Measurements from ENCODE around the gene RBP4. TPM values are rescaled to one million over a fixed set of nuclear protein-coding genes. Genes with fewer than 3 reads are reported as not detected.
A peak's percentile ranks its signal among the peaks of the same experiment; 100 is the strongest.

RBP4 gene
- polyA plus RNA-seq, 1 of the 3 experiments (the other 2 are of a cell fraction), result not detected

- peaks cover 17% of the 10 kb centered on the region; the same call in 1 of the 2 replicates for H3K27me3 ChIP-seq (ENCODE audit: insufficient read depth)
- H3K79me2 ChIP-seq (ENCODE audit: insufficient read depth), result no peaks in the 10 kb centered on the region
- no peaks in the 10 kb centered on the region for H3F3A ChIP-seq (replicated peaks; ENCODE audit: insufficient read depth)
- H4K20me1 ChIP-seq (ENCODE audit: insufficient read depth), result no peaks in the 10 kb centered on the region
- H3K9ac ChIP-seq, result no peak overlapping the region
- WGBS (ENCODE audit: low lambda C conversion rate), result 75% methylated on average over 7 of the region's 7 CpGs
- no peak for TF ChIP-seq FOXM1 (IDR thresholded peaks at IDR 0.05; ENCODE audit: low read depth)
- TF ChIP-seq, protein P1, sequence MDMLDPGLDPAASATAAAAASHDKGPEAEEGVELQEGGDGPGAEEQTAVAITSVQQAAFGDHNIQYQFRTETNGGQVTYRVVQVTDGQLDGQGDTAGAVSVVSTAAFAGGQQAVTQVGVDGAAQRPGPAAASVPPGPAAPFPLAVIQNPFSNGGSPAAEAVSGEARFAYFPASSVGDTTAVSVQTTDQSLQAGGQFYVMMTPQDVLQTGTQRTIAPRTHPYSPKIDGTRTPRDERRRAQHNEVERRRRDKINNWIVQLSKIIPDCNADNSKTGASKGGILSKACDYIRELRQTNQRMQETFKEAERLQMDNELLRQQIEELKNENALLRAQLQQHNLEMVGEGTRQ (IDR thresholded peaks at IDR 0.05; ENCODE audit: borderline replicate concordance, low read depth, low read length), result no peak
- TF ChIP-seq, protein P2, sequence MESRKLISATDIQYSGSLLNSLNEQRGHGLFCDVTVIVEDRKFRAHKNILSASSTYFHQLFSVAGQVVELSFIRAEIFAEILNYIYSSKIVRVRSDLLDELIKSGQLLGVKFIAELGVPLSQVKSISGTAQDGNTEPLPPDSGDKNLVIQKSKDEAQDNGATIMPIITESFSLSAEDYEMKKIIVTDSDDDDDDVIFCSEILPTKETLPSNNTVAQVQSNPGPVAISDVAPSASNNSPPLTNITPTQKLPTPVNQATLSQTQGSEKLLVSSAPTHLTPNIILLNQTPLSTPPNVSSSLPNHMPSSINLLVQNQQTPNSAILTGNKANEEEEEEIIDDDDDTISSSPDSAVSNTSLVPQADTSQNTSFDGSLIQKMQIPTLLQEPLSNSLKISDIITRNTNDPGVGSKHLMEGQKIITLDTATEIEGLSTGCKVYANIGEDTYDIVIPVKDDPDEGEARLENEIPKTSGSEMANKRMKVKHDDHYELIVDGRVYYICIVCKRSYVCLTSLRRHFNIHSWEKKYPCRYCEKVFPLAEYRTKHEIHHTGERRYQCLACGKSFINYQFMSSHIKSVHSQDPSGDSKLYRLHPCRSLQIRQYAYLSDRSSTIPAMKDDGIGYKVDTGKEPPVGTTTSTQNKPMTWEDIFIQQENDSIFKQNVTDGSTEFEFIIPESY (IDR thresholded peaks at IDR 0.05; ENCODE audit: borderline replicate concordance, low read depth), result no peak
- no peak for TF ChIP-seq EZH2phosphoT487 (IDR thresholded peaks at IDR 0.05; ENCODE audit: borderline replicate concordance, low read depth)
- TF ChIP-seq SIN3A (IDR thresholded peaks at IDR 0.05; ENCODE audit: borderline replicate concordance, low read depth, low read length), result no peak
- no peak for TF ChIP-seq NFIC (IDR thresholded peaks at IDR 0.05; ENCODE audit: borderline replicate concordance)
- no peak for TF ChIP-seq RAD21 (IDR thresholded peaks at IDR 0.05; ENCODE audit: low read length)
- no peak for TF ChIP-seq RCOR1 (IDR thresholded peaks at IDR 0.05; ENCODE audit: low read length)
- TF ChIP-seq RXRA (IDR thresholded peaks at IDR 0.05; ENCODE audit: borderline replicate concordance, low read depth), result no peak
- no peak for TF ChIP-seq YY1 (IDR thresholded peaks at IDR 0.05; ENCODE audit: low read depth)
- TF ChIP-seq CHD2 (IDR thresholded peaks at IDR 0.05; ENCODE audit: low read length, partially characterized antibody), result no peak
- TF ChIP-seq RFX5 (IDR thresholded peaks at IDR 0.05; ENCODE audit: low read length), result no peak
- no peaks in the 10 kb centered on the region for H3K36me3 ChIP-seq (replicated peaks in 1 of 2; ENCODE audit: control insufficient read depth in 1 of 2, insufficient read depth in 2 of 2, low read length in 1 of 2)
- CTCF ChIA-PET, result no interaction called here
- H3K9me2 ChIP-seq, result no peaks in the 10 kb centered on the region
- no peak overlapping the region for H3K27ac ChIP-seq (ENCODE audit: low read depth in 2 of 2, low read length in 1 of 2)
- H3K4me1 ChIP-seq (ENCODE audit: control insufficient read depth in 1 of 2, insufficient read depth in 2 of 2, low read depth in 1 of 2, low read length in 1 of 2), result no peaks in the 10 kb centered on the region
- POLR2A ChIA-PET, result no interaction called here
- no peak overlapping the region for H3K4me2 ChIP-seq
- no peak overlapping the region for H3K4me3 ChIP-seq (ENCODE audit: low read depth in 2 of 2, low read length in 1 of 2)
- no peaks in the 10 kb centered on the region for H3K9me3 ChIP-seq
- DNase-seq, result no peak
- H2AFZ ChIP-seq (ENCODE audit: low read depth), result no peak overlapping the region
These were observed 38.8 kb upstream of the RBP4 start for GRCh38 chr10:93639791-93640190.

DNA sequence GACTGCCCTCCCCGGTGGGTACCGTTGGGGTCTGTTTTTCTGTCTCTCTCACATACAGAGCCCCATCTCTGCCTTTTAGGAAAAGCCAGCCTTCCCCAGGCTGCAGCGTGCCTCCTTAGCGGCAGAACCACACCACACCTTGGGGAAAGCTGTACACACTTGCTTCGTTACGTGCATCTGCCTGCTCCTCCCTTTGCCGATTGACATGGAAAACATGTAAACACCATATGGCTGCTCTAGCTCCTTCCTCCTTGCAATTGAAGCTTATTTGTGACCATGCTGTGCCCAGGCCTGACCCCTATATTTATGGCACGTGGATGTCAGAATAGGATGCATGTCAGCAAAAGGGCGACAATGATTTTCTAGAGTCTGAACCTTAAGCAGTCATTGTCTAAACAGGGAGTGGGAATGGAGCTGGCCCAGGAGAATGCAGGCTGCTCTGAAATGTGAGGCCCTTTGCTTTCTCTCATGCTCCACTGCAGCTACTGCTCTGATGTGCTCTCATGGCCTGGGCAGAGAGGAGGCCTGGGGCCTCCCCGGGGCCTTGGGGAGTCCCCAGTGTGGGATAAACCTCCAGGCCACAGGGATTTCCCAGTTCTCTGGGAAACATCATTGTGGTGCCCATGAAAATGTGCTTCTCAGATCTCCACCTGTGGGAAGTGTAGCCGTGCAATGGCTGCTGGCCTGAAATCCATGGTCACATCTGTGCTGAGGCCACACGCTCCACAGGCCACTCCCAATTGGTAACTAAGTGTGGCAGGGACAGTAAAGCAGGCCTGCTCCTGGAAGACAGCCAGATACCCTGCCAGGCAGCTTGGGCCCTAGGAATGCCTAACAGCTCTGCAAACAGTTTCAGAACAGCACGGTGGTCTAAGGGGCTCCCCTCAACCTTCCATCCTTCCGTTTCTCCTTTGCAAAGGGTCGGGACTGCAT, 29.9 kb upstream of the RBP4 start:
- POLR2A ChIA-PET, result no interaction called here
- TF ChIP-seq EP300 (IDR thresholded peaks at IDR 0.05; ENCODE audit: borderline replicate concordance in 1 of 2, low read depth in 1 of 2, low read length in 1 of 2) (no peak), RFX5 (IDR thresholded peaks at IDR 0.05; ENCODE audit: low read length) (no peak), RAD21 (IDR thresholded peaks at IDR 0.05; ENCODE audit: low read length) (no peak), FOXM1 (IDR thresholded peaks at IDR 0.05; ENCODE audit: low read depth) (no peak), CHD2 (IDR thresholded peaks at IDR 0.05; ENCODE audit: low read length, partially characterized antibody) (no peak), TAF1 (IDR thresholded peaks at IDR 0.05; ENCODE audit: borderline replicate concordance, low read depth, low read length) (no peak), MXI1 (IDR thresholded peaks at IDR 0.05; ENCODE audit: low read depth, low read length) (no peak), YY1 (IDR thresholded peaks at IDR 0.05; ENCODE audit: low read depth) (no peak), POLR2AphosphoS5 (IDR thresholded peaks at IDR 0.05; ENCODE audit: low read depth, low read length) (no peak), SIN3A (IDR thresholded peaks at IDR 0.05; ENCODE audit: borderline replicate concordance, low read depth, low read length) (no peak), NFIC (IDR thresholded peaks at IDR 0.05; ENCODE audit: borderline replicate concordance) (no peak), ELF1 (IDR thresholded peaks at IDR 0.05) (no peak), TEAD4 (IDR thresholded peaks at IDR 0.05; ENCODE audit: borderline replicate concordance, insufficient read depth) (no peak), GABPA (IDR thresholded peaks at IDR 0.05; ENCODE audit: low read depth) (no peak), GATA2 (CRISPR knock-in tag; IDR thresholded peaks at IDR 0.05) (no peak)
- TF ChIP-seq, protein P1 (IDR thresholded peaks at IDR 0.05; ENCODE audit: borderline replicate concordance, low read depth, low read length), result no peak
- TF ChIP-seq, protein P3, sequence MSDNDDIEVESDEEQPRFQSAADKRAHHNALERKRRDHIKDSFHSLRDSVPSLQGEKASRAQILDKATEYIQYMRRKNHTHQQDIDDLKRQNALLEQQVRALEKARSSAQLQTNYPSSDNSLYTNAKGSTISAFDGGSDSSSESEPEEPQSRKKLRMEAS (IDR thresholded peaks at IDR 0.05; ENCODE audit: low read depth), result no peak

More for the DNA sequence above, 29.9 kb upstream of the RBP4 start:
- H4K20me1 ChIP-seq (ENCODE audit: insufficient read depth), result no peaks in the 10 kb centered on the region
- CTCF ChIA-PET, result no interaction called here
- no peak overlapping the region for H3K4me2 ChIP-seq
- DNase-seq, result peak; percentile 29
- no peaks in the 10 kb centered on the region for H3F3A ChIP-seq (replicated peaks; ENCODE audit: insufficient read depth)
- H3K9me2 ChIP-seq, result no peaks in the 10 kb centered on the region
- H2AFZ ChIP-seq (ENCODE audit: low read depth), result no peak overlapping the region
- H3K4me1 ChIP-seq (ENCODE audit: control insufficient read depth in 1 of 2, insufficient read depth in 2 of 2, low read depth in 1 of 2, low read length in 1 of 2), result peaks cover 0 to 5% of the 10 kb centered on the region in 2 experiments; a peak in 1 of 4 replicates
- 67% methylated on average over 13 of the region's 15 CpGs for WGBS (ENCODE audit: low lambda C conversion rate)
- no peak overlapping the region for H3K9ac ChIP-seq
- H3K27ac ChIP-seq (ENCODE audit: low read depth in 2 of 2, low read length in 1 of 2), result no peak overlapping the region
- H3K79me2 ChIP-seq (ENCODE audit: insufficient read depth), result no peaks in the 10 kb centered on the region
- H3K4me3 ChIP-seq (ENCODE audit: low read depth in 2 of 2, low read length in 1 of 2), result no peak overlapping the region
- H3K36me3 ChIP-seq (replicated peaks in 1 of 2; ENCODE audit: control insufficient read depth in 1 of 2, insufficient read depth in 2 of 2, low read length in 1 of 2), result no peaks in the 10 kb centered on the region
- no peaks in the 10 kb centered on the region for H3K9me3 ChIP-seq
- H3K27me3 ChIP-seq (ENCODE audit: insufficient read depth), result no peaks in the 10 kb centered on the region
